ENCODE measurements around the gene NPBWR2.

- TF ChIP-seq POLR2A (IDR thresholded peaks at IDR 0.05; ENCODE audit: low read length) (no peak), GATA1 (IDR thresholded peaks at IDR 0.05; ENCODE audit: low read depth, low read length) (no peak)
Observed at GRCh38 chr20:64151633-64152530, 44.5 kb upstream of the NPBWR2 start.
